ENCODE measurements around the gene SNX20.

DNA sequence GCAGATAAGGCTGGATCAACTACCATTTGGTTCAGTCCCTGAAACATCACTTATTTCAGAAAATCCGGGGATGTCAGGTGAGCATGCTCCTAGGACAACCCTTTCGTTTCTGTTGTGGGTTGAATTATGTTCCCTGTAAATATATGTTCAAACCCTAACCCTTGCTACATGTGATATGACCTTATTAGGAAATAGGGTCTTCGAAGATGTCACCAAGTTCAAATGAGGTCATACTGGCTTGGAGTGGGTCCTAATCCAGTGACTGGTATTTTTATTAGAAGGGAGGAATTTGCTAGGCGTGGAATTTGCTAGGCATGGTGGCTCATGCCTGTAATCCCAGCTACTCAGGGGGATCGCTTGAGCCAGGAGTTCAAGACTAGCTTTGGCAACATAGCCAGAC, 21.3 kb downstream of the SNX20 start:
- TF ChIP-seq POLR2AphosphoS5 (IDR thresholded peaks at IDR 0.05) (no peak), POLR2A (IDR thresholded peaks at IDR 0.05) (no peak)
- TF ChIP-seq, protein P1, sequence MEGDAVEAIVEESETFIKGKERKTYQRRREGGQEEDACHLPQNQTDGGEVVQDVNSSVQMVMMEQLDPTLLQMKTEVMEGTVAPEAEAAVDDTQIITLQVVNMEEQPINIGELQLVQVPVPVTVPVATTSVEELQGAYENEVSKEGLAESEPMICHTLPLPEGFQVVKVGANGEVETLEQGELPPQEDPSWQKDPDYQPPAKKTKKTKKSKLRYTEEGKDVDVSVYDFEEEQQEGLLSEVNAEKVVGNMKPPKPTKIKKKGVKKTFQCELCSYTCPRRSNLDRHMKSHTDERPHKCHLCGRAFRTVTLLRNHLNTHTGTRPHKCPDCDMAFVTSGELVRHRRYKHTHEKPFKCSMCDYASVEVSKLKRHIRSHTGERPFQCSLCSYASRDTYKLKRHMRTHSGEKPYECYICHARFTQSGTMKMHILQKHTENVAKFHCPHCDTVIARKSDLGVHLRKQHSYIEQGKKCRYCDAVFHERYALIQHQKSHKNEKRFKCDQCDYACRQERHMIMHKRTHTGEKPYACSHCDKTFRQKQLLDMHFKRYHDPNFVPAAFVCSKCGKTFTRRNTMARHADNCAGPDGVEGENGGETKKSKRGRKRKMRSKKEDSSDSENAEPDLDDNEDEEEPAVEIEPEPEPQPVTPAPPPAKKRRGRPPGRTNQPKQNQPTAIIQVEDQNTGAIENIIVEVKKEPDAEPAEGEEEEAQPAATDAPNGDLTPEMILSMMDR (IDR thresholded peaks at IDR 0.05): no peak

Data from prostate gland (tissue), 2 donors.